Measurements from ENCODE around the gene TM4SF4.

TM4SF4 gene

DNA sequence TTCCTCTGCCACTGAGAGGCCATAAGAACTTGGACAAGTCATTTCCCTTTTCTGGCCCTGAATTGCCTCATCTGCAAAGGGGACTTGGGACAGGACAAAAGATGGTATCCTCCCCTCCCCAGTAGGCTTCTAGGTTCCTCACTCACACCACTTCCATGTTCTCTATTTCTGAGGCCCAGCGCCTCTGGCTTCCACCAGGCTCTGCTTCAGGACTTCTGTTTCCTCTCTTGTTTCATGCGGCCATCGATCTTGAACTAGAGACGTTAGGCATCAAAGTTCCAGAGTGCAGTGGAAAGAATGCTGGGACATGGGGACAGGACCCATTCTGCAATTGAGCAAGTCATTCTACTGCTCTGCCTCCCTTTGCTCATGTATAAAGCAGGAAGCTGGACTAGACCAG lies 1.7 kb downstream of the TM4SF4 start:
- H3K4me1 ChIP-seq (ENCODE audit: low read depth, poor library complexity, severe bottlenecking) = no peaks in the 10 kb centered on the region
- no peaks in the 10 kb centered on the region for H3K36me3 ChIP-seq (ENCODE audit: insufficient read depth)
- TF ChIP-seq, protein P1, sequence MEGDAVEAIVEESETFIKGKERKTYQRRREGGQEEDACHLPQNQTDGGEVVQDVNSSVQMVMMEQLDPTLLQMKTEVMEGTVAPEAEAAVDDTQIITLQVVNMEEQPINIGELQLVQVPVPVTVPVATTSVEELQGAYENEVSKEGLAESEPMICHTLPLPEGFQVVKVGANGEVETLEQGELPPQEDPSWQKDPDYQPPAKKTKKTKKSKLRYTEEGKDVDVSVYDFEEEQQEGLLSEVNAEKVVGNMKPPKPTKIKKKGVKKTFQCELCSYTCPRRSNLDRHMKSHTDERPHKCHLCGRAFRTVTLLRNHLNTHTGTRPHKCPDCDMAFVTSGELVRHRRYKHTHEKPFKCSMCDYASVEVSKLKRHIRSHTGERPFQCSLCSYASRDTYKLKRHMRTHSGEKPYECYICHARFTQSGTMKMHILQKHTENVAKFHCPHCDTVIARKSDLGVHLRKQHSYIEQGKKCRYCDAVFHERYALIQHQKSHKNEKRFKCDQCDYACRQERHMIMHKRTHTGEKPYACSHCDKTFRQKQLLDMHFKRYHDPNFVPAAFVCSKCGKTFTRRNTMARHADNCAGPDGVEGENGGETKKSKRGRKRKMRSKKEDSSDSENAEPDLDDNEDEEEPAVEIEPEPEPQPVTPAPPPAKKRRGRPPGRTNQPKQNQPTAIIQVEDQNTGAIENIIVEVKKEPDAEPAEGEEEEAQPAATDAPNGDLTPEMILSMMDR (conservative IDR thresholded peaks at IDR 0.05; ENCODE audit: low read depth, low read length) = no peak
- no peak overlapping the region for H3K9ac ChIP-seq
- no peak overlapping the region for H2AFZ ChIP-seq (ENCODE audit: low read depth)
- H3K27me3 ChIP-seq (ENCODE audit: insufficient read depth, low read depth) = no peaks in the 10 kb centered on the region
- H4K20me1 ChIP-seq (ENCODE audit: insufficient read depth) = no peaks in the 10 kb centered on the region
- H3K27ac ChIP-seq = no peak overlapping the region
- H3K4me3 ChIP-seq (IDR thresholded peaks at IDR 0.05; ENCODE audit: insufficient read depth, low read depth, low read length) = no peak overlapping the region
- H3K4me2 ChIP-seq = no peak overlapping the region
- H3K79me2 ChIP-seq (ENCODE audit: insufficient read depth, low read depth) = no peaks in the 10 kb centered on the region

DNA sequence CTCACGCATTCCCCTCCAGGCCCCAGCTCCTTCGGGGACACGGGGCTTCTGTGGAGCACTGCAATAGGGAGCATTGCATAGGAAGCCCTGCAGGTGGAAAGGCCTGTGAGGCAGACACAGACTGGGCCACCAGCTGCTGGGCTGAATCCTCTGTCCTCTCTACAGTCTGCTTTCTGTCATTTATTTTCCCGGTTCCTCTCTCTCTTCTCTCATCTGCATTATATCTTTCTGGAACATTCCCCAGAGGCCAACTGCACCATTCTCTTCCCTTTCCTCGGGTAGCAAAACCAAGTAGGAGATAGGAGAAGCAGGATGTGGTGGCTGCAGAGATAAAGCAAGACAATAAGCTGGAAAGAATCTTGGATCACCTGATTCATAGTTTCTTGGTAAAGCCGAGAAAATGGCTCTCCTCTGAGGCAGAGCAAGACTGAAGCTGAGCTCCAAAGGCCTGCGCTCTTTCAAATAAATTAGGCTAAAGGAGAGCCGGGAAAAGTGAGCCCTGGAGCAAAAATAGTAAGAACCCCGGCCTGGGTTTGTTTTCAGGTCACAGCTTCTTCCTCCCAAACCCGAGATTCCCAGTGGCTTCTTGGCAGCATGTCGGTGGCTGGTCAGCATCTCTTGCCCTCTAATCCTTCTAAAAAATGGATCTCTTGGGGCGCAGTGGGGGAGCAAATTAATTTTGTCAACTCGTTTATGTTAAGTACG lies 5.3 kb downstream of the TM4SF4 start:
- H3K4me2 ChIP-seq = no peak overlapping the region
- no peaks in the 10 kb centered on the region for H3K36me3 ChIP-seq (ENCODE audit: insufficient read depth)
- H4K20me1 ChIP-seq (ENCODE audit: insufficient read depth) = no peaks in the 10 kb centered on the region
- no peak overlapping the region for H3K4me3 ChIP-seq (IDR thresholded peaks at IDR 0.05; ENCODE audit: insufficient read depth, low read depth, low read length)
- H3K79me2 ChIP-seq (ENCODE audit: insufficient read depth, low read depth) = no peaks in the 10 kb centered on the region
- no peak overlapping the region for H3K9ac ChIP-seq
- H3K27me3 ChIP-seq (ENCODE audit: insufficient read depth, low read depth) = no peaks in the 10 kb centered on the region
- H2AFZ ChIP-seq (ENCODE audit: low read depth) = peak overlapping the region; percentile 4; the same call in 1 of the 2 replicates
- H3K27ac ChIP-seq = no peak overlapping the region
- H3K4me1 ChIP-seq (ENCODE audit: low read depth, poor library complexity, severe bottlenecking) = no peaks in the 10 kb centered on the region
- TF ChIP-seq, protein P1 (conservative IDR thresholded peaks at IDR 0.05; ENCODE audit: low read depth, low read length) = no peak

DNA sequence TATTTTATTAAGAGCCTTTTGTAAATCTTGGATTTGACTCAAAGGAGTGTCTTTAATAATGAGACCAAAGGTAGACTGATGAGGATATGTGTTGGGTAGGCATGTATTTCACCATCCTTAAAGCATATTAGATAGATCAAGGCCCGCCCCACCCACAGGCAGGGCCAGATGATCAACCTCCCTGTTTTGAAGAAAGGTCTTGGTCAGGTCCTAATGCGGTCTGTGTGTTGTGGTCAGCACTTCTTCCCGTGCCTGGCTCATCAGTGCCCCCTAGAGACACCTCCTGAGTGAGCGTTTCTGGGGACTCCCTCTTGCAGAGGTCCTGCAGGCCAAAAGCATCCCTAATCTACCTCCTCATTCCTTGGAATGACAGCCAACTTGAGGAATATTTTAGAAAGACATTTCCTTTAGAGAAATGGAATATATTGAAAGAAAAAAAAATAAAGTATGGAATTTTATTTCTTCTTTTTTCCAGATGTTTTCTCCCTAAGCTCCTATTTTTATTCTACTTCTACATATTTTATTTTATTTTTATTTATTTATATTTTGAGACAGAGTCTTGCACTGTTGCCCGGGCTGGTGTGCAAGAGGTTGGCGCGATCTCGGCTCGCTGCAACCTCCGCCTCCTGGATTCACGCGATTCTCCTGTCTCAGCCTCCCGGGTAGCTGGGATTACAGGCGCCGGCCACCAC lies 6.0 kb downstream of the TM4SF4 start:
- H3K9ac ChIP-seq = no peak overlapping the region
- H3K4me1 ChIP-seq (ENCODE audit: low read depth, poor library complexity, severe bottlenecking) = no peaks in the 10 kb centered on the region
- no peaks in the 10 kb centered on the region for H4K20me1 ChIP-seq (ENCODE audit: insufficient read depth)
- H3K27ac ChIP-seq = no peak overlapping the region
- H3K36me3 ChIP-seq (ENCODE audit: insufficient read depth) = no peaks in the 10 kb centered on the region
- H2AFZ ChIP-seq (ENCODE audit: low read depth) = peak overlapping the region; percentile 4; the same call in 1 of the 2 replicates
- no peaks in the 10 kb centered on the region for H3K79me2 ChIP-seq (ENCODE audit: insufficient read depth, low read depth)
- H3K4me2 ChIP-seq = no peak overlapping the region
- H3K27me3 ChIP-seq (ENCODE audit: insufficient read depth, low read depth) = no peaks in the 10 kb centered on the region
- H3K4me3 ChIP-seq (IDR thresholded peaks at IDR 0.05; ENCODE audit: insufficient read depth, low read depth, low read length) = no peak overlapping the region
- TF ChIP-seq, protein P1 (conservative IDR thresholded peaks at IDR 0.05; ENCODE audit: low read depth, low read length) = peak; percentile 87

DNA sequence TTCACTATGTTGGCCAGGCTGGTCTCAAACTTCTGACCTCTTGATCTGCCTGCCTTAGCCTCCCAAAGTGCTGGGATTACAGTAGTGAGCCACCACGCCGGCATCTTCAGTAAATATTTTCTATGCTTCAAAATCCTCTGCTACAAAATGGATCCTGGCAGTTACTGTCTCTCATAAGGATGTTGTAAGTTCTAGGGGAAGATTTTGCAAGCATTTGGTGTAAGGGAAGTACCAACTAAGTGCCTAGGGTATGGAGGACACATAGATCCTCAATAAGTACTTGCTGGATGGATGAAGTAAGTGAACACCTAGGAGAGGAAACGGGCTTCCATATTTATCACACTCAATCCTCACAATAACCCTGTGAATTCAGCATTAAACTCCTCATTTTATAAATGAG lies 6.6 kb downstream of the TM4SF4 start:
- no peak overlapping the region for H3K27ac ChIP-seq
- H3K79me2 ChIP-seq (ENCODE audit: insufficient read depth, low read depth) = no peaks in the 10 kb centered on the region
- H3K27me3 ChIP-seq (ENCODE audit: insufficient read depth, low read depth) = no peaks in the 10 kb centered on the region
- H2AFZ ChIP-seq (ENCODE audit: low read depth) = no peak overlapping the region
- H3K4me2 ChIP-seq = no peak overlapping the region
- H4K20me1 ChIP-seq (ENCODE audit: insufficient read depth) = no peaks in the 10 kb centered on the region
- no peaks in the 10 kb centered on the region for H3K4me1 ChIP-seq (ENCODE audit: low read depth, poor library complexity, severe bottlenecking)
- H3K4me3 ChIP-seq (IDR thresholded peaks at IDR 0.05; ENCODE audit: insufficient read depth, low read depth, low read length) = no peak overlapping the region
- no peak overlapping the region for H3K9ac ChIP-seq
- H3K36me3 ChIP-seq (ENCODE audit: insufficient read depth) = no peaks in the 10 kb centered on the region
- TF ChIP-seq, protein P1 (conservative IDR thresholded peaks at IDR 0.05; ENCODE audit: low read depth, low read length) = no peak

All from KMS-11 (cell line).